GM19023 (cell line): ENCODE results near the gene PTGER3.
"Not testable (repeated sequence)": the region's sequence is repeated elsewhere in the genome, so short reads cannot be mapped to it uniquely, and the experiment has no call there.

Experiments used
- ATAC-seq: cut with Tn5 transposase; IDR thresholded peaks from one replicate; pipeline ENCODE4 v1.9.1; 2021; ENCODE audit warnings: mild to moderate bottlenecking, moderate library complexity; ENCODE audit not compliant: unreplicated experiment

The PTGER3 gene

DNA sequence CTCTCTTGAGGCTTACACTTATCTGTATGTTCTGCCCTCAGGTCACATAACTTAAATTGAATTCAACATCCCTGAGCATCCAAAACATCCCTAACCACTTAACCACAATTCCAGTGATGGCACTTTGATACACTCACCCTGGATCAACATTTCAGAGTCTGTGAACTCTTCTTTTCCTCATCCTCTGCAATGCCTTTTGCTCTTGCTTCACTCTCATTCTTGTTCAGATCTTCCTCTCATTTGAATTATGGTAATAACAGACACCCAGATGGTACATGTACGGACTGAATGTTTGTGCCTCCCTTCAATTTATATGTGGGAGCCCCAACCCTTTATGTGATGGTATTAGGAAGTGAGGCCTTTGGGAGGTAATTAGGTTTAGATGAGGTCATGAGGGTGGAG, 33.4 kb downstream of the PTGER3 start:
- no peak for ATAC-seq

DNA sequence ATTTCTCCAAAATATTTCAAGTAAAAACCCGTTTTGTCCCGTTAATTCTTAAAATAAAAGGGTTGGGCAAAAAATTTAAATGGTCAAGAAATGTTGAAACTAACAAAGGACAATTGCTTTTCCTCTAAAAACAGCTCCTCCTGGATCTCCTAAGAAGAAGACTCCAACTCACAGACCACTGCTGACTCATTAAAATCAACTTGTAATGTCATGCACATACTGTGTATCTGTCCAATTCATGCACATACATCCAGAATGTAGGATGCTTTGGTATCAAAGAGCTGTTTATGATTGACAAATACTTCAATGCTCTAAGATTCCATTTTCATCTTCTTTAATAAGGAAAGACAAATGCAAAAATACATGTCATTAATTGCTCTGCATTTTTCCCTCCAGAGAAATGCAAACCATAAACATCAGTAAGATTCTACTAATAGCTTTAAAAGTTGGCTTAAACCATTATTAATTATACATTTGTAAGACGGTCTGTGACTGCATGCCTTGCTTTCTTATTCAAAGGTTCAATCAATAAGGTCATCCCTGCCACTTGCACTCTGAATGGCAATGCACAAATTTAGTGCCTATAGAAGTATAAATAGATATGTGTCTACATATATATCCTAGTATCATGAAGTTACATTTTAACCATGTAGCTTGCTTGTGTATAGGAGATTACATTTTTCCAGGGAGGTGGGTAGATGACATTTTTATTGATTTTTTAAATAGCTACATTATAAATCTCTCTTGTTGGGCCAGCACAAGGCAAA, 44.7 kb downstream of the PTGER3 start:
- ATAC-seq, result no peak

DNA sequence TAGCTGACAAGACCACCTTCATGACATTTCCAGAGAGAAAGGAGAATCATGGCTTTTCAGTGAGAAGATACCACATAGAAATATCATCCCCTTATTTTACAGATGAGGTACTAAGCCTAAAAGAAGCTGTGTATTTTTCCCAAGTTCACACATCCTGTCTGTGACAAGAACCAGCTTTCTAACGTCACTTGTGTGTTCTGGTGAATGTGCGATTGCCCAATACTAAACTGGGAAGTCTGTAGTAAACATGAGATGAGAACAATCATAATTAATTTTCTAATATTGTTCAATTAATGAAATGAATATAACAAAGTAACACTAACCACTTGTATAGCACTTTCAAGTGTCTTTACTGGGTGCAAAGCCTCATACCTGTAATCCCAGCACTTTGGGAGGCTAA, 46.0 kb downstream of the PTGER3 start:
- ATAC-seq, result no peak

DNA sequence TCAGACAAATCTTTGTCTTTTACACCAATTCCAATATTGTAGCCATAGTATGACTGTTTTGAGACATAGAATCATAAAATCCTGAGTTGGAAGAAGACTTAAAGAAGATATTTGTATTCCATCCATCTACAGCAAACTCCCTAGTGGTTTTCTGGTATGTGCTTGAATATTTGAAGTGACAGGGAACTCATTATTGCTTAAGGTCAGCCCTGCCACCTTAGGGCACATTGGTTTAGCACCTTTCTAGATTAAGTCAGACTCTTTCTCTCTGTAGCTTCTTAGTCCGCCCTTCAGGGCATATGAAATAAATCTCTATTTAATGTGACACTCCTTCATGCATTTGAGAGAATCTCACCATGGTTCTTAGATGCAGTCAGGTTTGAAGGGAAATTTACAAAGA, 49.8 kb downstream of the PTGER3 start:
- no peak for ATAC-seq

DNA sequence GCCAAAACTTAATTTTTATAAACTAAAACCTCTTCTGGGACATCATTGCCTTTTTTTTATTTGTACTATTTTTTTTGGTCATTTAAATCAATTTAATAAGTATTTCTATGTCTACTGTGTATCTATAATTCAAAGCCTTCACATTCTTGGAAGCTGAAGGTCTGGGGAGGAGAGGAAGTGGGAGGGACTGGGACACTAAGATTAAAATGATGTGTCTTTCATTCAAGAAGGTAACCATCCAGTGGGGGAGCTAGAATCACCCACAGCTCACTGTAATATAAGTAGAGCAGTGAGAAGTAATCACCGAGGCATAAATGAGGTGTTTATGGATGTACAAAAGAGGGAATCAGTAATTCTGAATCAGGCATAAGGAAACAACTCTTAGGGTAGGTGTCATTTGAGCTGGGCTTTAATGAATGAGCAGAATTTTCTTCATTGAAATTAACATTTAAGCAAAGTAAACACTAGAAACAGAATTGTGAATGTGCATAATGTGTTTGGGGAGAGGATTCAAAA, 52.8 kb downstream of the PTGER3 start:
- no peak for ATAC-seq

- ATAC-seq, result no peak
Observed at GRCh38 chr1:70993798-70994197, 53.8 kb downstream of the PTGER3 start.

DNA sequence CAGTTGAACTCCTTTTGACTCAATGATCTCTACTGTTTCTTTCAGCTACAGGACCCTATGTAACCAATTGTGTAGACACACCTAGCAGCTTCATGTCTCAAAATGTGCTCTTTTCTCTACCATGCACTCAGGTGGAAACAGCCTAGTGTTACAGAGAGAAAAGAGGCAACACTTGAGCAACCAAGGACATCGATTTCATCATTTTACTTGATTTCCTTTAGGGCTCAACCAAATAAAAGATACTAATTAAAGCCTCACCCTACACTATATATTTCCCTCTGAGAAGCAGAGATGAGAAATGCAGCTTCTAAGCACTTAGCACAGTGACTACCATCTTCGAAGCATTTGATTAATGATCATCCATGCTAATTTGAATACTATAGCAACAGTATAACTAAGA, 55.1 kb downstream of the PTGER3 start:
- no peak for ATAC-seq

- no peak for ATAC-seq
Observed at GRCh38 chr1:70990469-70991253, 57.0 kb downstream of the PTGER3 start.

DNA sequence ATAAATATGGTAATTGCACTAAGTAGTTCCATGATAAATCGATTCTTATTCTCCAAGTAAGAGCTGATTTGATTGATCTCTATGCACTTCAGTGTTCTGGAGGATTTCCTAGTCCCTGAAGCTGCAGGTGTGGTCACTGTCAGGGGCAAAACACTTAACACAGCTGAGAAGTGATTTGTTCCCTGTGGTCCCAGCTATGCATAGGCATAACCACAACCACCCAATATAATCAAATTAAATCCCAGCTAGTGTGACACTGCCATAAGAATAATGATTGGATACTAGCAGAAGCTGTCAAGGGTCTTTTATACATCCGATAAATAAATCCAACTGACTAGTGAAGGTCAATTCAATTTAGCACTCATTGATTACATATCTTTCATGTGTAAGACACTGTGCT, 60.1 kb downstream of the PTGER3 start:
- no peak for ATAC-seq

DNA sequence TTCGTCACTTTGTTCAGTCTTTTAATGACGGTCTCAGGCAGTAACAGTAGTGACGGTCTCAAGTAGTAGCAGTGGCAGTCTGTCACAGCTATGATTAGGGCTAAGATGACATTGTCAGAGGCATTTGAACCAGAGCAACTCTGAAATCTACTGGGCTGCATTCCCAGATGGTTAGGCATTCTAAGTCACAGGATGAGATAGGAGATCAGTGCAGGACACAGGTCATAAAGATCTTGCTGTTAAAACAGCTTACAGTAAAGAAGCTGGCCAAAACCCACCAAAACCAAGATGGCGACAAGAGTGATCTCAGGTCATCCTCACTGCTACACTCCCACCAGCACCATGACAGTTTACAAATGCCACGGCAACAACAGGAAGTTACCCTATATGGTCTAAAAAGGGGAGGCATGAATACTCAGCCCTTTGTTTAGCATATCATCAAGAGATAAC, 61.8 kb downstream of the PTGER3 start:
- not testable (repeated sequence) for ATAC-seq

DNA sequence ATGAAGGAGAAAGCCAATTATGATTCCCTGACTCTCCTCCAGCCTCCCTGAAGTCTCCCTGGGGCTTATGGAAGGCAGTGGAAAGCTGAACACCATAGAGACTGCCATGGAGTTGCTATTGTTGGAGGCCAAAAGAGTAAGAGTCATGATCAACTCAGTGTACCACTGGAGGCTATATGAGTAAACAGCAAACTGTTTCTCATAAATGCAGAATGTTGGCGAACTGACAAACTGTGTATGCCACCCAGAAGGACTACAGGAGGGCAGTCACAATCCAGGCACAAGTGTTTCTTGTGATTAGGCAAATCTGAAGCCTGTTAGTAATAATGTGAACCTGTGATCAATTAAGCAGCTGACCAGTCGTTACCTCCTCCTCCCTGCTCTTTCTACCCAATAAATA, 62.3 kb downstream of the PTGER3 start:
- ATAC-seq, result not testable (repeated sequence)

DNA sequence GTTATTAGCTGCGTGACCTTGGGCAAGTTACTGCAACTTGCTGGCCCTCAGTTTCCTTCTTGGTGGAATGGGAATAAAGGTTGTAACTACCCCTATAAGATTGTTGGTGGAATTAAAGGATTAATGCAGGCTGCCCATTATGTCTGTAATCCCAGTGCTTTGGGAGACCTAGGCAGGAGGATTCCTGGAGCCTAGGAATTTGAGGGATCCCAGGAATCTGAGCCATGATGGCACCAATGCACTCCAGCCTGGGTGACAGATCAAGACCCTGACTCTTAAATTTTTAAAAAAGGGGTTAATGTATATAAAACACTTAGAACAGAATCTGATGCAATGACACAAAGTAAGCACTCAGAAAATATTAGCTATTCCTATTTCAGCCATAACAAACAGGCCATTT, 67.3 kb downstream of the PTGER3 start:
- ATAC-seq, result no peak

DNA sequence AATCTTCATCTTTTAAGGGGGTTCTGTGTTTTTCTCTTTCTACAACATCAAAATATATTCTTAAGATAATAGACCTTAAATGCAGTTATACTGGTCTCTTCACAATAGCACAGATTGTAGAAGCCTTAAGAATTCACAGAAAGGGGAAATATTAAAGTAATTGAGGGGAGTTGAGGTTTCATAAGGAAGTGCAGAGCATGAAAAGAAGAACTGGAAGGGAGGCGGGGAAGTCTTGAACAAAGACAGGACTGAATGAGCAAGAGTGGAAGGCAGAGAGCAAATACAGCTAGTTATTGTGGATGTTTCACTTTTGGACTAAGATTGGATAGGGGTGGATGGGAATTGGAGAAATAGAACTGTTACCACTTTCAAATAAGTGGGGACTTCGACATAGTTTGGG, 67.7 kb downstream of the PTGER3 start:
- ATAC-seq, result no peak

DNA sequence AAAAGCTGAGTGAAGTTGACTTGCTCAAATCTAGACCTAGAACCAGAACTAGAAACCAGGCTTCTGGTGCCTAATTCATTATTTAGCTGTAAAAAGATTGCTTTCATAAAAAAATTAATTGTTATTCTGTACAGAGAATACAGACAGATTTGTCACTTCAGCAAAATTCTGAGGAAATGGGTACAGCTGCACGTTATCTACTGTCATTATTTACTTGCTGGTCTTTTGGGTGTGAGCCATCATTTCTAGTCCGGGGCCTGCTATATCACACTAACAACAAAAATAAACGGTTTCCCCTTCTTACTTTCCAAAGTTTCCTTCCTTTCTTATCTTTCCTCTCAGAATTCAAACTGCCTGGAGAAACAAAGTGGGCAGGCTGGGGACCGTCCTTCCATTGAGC, 68.3 kb downstream of the PTGER3 start:
- no peak for ATAC-seq

DNA sequence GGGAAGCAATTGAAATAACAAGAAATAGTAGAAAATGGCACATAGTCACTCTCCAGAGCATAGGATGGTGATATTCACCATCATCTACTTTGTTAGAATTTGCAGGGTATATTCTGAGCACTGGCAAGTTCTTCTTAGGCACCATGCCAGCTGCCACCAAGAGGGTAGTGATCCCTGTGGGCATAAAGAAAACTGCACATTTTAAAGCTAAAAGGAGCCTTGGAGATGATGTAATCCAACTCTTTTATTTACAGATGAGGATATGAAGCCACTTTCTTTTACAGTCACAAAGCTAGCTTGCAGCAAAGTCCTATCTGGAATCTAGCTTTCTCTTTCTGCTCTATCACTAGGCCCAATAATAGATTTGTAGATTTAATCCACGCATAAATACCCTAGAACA, 69.0 kb downstream of the PTGER3 start:
- no peak for ATAC-seq

DNA sequence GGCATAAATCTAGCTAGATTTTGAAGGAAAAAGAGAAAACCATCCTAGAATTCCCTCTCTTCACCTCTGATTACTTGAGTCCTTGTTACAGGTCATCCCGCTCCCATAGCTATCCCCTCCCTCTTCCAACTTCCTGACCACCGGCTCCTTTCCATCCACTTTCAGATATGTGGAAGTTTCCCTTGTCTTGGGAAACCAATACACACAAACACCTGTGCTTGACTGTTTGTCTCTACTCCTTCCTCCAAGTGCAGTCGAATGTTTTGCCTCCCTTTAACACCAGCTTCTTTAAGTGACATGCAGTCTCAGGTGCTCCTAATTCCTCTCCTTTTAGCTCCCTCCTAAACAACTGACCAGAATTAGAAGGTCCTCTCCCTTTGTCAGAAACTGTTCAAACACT, 70.0 kb downstream of the PTGER3 start:
- no peak for ATAC-seq

DNA sequence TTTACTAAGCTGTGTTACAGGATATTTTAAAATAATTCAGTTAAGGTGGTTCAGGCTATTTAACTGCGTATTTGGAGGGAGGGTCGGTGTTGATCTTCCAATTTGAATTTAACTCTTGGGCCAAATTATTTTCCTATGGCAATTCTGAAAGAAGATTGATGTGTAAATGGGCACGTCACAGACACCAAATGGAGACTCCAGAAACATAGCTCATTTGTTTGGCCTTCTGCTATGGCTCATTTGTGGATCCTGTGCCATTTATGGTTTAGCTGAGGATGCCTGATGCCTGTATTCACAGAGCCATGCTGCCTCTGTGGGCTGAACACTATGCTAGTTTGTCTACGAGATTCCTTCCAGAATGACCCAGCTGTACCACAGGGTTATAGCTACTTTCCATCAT, 70.6 kb downstream of the PTGER3 start:
- no peak for ATAC-seq

DNA sequence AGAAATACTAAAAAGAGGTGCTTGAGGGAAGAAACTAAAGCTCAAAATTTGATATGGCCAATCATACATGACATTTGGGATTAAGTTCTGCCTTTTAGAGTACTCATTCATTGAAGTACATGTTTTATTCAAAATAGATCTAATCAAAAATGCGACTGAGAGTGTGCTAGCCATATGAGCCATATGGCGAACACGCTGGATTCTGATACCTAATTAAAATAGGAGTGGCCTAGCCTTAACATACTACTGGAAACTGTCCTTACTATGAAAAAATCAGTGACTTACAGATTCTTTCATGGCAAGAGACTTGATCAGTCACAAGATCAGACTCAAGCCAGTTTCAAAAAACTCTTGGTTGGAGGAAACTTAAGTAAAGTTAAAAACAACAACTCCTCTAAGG, 73.9 kb downstream of the PTGER3 start:
- ATAC-seq, result no peak

GRCh38 chr1:70970407-70970806, 77.2 kb downstream of the PTGER3 start:
- ATAC-seq, result no peak

DNA sequence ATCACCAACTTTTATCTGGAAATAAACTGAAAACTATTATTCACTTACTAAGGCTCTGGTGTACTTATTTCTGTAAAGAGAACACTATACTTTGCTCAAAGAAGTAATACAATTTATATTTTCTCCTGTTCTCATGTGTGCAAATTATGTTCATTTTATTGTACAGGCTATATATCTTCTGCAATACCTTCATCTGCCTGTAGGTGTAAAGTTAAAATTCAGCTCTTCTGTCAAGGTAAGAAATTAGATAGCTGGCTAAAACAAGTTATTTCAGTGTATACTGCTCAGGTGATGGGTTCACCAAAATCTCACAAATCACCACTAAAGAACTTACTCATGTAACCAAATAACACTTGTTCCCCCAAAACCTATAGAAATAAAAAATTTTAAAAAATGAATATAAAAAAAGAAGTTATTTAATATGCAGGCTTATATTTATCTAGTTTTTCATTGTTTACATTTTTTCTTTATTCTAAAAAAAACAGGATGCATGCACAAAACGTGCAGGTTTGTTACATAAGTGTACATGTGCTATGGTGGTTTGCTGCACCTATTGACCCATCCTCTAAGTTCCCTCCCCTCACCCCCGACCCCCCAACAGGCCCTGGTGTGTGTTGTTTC, 81.5 kb downstream of the PTGER3 start:
- ATAC-seq, result no peak

GRCh38 chr1:70963374-70963773, 84.2 kb downstream of the PTGER3 start:
- no peak for ATAC-seq
